Measurements from ENCODE around the gene RIPOR3.
"Not testable (repeated sequence)": the region's sequence is repeated elsewhere in the genome, so short reads cannot be mapped to it uniquely, and the experiment has no call there.

Gene RIPOR3

DNA sequence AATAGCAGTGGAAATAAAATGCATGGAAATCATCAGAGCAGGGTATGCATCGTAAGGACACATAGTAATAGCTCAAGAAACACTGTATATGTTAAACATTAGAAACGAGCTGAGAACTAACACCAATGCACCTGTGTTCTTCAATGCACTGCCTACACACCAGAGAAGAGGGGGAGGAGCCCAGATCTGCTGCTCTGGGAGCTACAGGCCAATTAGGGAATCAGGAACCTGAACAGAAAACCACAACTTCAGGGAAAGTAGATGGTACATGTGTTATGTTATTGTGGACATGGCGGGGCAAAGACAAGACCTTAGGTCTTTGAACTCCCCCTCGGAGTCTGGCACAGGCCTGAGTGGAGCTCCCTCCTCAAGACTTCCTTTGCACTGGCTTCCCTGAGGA, 39.7 kb downstream of the RIPOR3 start:
- no peak for DNase-seq

DNA sequence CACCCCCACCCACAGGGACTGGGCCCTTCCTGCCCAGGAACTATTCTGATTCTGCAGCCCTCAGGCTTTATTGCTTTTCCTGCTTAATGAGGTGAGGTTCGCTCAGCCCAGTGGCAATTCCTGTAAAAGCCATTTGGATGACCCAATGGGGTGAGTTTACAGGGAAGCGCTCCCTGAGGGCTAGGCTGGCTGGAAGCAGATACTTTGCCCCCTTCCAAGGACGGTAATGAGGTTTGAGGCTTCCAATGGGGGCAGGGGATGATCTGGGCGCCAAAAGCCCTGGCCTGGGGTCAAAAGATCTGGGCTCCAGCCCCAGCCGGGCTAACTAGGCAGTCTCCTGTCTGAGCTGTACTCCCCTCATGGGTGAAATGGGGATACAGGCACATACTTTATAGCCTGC, 41.8 kb downstream of the RIPOR3 start:
- DNase-seq, result no peak

DNA sequence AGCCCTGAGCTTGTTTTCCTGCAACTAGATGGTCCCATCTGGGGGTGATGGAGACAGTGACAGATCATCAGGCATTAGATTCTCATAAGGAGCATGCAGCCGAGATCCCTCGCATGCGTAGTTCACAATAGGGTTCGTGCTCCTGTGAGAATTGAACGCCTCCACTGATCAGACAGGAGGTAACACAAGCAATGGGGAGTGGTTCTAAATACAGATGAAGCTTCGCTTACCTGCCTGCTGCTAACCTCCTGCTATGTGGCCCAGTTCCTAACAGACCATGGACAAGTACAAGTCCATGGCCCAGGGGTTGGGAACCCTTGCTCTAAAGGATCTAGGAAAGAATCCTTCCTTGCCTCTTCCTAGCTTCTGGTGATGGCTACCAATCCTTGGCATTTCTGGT, 42.7 kb downstream of the RIPOR3 start:
- no peak for DNase-seq

DNA sequence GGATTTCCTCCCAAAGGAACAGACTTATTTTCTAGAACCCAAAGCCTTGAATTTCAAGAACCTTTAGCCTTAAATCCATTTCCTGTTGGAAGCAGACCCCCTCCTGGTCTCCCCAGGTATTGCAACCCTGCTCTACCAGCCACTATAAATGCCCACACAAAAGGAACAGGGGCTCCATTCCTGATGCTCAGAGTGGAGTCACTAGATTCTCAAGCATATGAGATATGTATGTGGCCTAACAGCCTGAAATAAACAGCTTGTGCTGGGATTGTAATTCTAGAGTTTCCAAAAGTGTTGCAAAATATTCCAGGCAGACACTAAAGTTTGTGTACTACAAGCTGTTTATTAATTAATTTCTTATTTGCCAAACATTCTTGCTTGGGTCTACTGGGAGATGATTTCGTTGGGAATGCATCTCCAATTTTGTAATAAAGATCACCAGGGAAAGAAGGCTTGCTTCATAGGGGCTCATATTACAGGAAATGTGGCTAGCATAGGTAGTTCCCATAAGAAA, 44.8 kb downstream of the RIPOR3 start:
- DNase-seq, result no peak

DNA sequence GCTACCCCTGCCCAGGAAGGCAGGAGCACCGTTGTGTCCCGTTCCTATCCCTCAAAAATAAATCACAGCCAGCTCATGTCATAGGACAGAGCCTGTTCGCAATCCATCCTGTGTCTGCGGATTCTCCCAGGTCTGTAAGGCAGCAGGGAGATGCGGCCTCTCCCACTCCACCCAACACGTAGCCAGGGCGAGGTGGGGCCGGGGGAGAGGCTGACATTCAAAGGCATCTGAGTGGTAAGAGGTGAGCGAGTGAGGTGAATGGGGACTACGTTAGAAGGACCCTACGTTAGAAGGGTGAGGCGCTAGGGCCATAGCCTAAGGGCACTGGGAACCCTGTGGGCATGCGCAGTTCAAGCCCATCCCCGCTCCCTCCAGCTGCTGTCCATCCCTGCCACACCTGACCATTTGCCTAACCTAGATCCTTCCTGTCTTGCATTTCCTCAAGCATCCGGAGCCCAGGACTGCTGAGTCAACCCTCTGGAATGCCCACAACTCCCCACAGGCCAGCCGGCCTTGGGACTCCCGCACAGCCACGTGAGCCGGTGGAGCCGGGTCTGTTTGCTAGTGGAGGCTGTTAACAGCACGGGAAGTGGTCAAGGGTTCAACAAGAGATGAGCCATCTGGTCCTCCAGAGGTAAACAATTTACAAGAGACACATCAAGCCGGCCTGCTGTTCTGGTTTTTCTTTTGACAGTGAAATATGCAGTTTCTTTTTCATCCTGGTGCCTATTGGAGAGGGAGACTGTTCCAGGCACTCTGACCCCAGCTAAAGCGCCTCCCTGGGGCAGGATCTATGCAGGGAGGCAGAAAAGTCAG, 45.9 kb downstream of the RIPOR3 start:
- no peak for DNase-seq

DNA sequence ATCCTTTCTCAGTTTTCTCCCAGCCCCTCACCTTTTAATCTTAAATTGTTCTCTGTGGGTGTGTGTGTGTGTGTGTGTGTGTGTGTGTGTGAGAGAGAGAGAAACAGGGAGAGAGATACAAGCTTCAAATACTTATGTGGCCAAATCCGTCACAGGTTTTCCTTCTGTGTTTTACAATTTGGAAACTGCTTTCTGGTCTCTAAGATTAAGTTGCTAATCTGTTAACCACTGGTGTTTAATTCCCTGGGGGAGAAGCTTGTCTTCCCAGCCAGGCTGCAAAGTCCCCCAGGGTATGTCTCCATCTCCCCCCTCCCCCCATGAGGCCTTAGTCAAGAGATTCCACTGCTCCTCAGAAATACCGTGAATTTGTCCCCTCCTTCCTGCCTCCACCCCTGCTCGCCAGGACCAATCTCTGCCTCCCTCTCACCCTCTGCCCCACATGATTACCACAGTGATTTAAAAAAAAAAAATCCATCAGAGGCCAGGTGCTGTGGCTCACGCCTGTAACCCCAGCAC, 49.0 kb downstream of the RIPOR3 start:
- DNase-seq, result no peak

DNA sequence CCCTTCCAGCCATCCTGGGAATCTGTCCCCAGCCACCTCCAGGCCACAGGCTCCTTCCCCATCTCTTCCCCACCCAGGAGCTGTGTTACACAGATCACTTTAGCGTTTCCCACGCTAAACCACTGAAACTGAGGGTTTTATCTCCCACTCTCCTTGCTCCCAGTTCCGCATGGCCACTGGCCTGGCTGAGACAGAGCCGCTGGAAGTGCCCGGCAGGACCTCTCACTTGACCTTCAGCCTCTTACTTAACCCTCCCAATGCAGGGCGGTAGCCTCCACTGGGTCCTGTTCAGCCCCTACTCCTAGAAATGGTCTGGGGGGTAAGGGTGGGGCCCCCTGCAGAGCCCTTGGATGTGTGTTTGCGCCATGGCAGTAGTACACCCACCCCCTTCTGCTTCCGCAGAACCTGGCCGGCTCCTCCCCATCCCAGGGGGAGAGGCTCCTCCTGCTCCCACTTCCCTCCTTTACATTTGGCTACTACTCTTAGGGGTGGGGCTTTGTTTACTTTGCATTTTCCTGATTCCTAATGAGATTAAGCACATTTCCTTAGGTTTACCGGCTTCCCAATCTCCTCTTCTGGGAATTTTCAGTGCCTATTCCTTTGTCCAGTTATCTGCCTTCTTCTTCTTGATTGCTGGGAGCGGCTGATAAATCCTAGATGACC, 49.6 kb downstream of the RIPOR3 start:
- not testable (repeated sequence) for DNase-seq

DNA sequence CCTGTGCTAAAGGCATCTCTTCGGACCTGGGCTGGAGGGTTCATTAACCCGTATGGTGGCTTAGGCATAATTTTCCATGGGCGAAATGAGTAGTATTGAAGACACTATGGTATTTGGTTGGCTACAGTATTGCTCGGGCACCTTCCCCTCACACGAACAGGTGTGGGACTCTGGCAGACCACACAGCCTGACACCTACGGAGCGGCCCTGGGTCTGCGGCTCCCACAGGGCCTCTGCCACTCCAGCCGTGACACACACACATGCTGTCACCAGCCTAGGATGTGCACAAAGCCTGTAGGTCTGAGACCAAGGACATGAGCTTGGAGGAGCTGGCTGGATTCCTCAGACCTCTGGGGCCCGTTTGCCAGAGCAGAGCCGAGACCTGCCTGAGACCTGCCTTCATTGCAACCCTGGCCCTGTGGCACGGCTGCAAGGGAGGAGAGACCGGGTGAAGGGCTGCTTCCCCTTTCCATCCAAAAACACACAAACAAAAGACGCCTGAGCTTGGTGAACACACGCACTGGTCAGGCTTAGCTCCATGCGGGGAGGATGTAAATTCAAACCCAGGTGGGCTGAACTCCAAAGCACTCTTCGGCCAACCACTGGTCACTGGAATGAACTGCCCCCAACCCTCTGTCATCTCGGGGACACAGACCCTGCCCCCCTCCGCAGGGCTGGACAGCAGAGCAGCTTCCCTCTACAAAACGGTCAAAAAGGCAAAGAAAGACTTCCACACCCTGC, 51.2 kb downstream of the RIPOR3 start:
- DNase-seq, result not testable (repeated sequence)

DNA sequence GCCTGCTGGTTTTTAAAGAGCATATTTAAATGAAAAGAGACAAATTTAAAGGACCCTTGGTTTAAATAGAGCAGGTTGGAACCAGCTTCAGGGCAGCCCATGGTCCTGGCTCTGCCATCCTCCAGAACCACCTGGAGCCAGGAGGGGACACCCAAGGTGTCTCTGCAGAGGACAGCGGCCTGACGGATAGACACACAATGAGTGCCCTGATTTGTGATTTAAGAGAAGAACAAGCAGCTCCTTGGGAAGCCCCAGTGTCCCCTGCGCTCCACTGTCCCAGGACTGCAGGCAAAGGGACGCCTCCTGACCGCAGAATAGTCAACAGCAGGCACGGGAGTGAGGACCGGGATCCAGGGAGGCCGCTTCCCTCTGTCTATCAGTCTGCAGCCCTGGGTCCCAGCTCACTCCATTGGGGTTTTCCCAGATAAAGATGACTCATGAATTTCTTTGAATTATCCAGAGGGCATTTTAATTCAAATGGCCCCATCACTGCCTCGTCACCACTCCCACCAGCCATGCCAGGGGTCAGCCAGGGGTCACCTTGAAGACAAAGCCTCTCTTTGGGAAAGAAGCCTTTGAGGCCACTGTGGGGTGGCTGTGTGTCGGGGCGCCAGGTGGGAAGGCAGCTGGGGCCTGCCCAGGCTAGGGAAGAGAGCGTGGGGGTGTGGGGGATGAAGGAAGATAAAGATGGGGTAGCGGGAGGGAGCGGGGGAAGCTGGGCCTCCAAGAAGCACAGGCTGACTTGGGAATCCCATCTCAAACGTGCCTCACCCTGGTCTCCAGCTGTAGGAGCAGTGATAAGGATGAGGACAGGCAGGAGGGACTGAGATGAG, 53.1 kb downstream of the RIPOR3 start:
- not testable (repeated sequence) for DNase-seq

DNA sequence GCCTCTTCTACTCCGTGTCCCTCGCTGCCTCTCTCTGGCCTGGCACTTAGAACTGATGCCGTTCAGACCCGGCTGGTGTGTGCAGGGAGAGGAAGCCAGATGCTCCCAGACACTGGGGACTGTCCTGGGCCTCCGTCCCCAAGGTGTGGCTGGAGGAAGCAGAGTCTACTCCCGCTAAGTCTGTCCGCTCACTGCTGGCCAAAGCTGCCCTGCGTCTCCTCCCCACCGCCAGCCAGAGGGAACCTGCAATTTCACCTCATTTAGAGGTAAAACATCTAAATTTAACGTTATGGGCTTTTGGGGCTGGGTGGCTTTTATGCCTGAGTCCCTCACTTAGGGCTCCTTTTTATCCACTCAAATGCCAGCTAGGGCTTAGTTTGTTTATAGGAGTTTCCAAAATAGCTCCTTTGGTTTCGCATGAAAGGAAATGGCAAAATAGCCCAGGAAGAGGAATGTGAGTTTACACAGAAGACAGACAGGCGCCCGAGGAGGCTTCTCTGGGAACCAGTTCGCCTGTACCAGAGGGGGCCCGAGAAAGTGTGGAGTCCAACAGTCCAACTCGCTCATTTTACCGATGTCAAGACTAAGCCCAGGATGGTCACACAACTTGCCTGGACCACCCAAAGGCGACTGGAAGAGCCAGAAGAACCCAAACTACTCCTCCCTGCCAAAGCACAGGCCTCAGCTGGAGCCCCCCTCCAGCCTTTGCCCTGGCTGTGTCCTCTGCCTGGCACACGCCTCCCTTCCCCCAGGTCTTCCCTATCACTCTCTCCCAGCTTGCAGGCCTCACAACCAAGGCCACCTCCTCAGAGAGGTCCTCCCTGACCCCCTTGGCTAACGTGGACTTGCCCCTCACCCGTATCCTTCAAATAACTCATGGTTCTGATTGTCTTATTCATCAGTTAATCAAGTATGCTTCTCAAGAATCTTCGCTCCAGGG, 54.5 kb downstream of the RIPOR3 start:
- no peak for DNase-seq

DNA sequence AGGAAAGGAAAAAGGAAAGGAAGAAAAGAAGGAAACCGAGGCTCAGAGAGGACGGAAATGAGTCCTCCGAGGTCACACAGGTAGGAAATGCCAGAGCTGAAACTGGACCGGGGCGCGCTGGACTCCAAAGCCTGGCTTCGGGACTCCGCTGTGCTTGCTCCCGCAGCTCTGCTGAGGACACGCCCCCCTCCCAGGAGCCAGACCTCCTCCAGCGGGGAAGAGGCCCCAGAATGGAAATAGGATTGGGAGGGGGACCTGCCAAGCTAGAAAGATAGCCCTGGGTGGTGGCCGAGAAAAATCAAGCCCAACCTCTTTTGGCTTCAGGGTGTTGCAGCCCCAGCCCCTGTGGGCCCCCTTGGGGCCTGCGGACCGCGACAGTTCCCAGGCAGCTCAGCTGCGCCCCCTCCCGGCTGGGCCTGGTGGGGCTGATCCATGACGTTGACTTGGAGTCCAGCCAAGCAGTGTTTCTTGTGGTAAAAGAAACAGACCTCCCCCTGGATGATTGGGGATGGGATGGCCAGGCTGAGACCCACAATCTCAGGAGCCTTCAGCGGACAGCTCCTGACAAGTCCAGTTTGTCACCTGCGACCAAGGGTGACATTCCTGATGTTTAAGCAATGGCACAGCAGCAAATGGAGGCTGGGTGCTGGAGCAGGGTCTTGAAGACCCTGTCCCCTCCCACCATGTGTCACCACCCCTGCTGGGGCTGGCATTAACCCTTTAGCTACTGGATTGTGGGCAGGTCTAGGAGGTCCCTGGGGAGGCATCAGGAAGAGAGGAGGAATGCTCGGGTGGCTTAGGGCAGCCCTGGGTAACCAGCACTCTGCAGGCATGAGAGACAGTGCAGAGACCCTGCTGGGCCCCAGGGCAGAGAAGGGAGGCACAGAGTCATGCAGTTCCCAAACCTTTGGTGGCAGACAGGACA, 55.4 kb downstream of the RIPOR3 start:
- peak; percentile 90 for DNase-seq

DNA sequence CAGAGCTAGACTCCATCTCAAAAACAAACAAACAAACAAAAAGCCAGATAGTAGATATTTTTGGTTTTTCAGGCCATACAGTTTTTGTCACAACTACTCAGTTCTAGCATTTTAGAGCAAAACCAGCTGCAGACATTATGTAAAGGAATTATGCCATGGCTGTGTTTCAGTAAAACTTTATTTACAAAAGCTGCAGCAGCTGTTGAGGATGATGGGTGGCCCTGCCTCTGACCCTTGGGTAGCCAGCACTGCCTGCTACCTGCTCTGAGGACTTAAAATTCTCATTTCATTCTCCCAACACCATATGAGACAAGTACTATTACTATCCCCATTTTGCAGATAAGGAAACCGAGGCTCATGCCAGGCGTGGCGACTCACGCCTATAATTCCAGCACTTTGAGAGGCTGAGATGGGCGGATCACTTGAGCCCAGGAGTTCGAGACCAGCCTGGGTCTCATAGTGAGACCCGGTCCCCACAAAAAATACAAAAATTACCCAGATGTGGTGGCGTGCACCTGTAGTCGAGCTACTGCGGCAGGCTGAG, 56.3 kb downstream of the RIPOR3 start:
- DNase-seq, result no peak

DNA sequence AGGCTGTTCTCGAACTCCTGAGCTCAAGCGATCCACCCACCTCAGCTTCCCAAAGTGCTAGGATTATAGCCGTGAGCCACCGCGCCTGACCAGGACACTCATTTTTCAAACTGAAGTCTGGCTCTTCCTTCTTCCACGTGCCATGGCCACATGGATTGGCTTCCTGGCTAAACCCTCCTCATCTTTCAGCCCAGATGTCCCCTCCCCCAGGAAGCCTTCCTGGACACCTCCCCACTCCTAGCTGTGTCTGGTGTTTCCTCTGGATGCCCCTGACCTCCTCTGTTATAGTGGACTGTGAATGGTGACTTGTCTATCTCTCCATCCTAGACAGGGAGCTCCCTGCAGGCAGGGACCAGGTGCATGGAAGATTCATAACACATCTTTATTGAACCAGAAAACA, 57.2 kb downstream of the RIPOR3 start:
- DNase-seq, result no peak

DNA sequence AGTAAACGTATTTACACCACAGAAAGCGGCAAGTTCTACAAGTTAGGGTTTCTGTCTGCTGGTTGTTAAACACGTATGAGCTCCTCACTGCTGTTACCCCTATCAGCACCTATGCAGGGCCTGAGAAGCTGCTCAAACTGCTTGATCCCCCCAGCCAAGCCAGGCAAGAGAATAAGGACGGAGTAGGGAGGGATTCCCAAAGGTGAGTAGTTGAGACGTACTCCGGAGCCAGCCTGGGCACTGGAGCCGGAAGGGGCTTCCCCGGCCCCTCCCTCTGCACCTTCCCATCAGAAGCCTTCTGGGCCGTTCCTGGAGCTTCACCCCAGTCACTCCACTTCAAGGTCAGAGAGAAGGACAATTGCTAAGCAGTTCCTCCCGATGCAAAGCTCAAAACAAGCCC, 58.0 kb downstream of the RIPOR3 start:
- no peak for DNase-seq

DNA sequence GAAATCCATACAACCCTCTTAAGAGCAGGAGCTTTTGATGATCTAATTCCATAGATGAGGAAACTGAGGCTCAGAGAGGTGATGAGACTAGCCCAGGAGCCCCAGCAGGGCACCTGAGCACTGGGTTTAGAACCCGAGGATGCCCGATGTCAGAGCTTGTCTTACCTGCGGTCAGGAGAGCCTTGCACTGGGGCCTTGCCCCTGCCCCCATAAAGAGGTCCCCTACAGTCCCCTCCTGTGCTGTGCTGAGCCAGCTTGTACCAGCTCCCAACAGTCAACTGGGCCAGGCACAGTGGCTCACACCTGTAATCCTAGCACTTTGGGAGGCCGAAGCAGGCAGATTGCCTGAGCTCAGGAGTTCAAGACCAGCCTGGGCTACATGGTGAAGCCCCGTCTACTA, 58.6 kb downstream of the RIPOR3 start:
- no peak for DNase-seq

DNA sequence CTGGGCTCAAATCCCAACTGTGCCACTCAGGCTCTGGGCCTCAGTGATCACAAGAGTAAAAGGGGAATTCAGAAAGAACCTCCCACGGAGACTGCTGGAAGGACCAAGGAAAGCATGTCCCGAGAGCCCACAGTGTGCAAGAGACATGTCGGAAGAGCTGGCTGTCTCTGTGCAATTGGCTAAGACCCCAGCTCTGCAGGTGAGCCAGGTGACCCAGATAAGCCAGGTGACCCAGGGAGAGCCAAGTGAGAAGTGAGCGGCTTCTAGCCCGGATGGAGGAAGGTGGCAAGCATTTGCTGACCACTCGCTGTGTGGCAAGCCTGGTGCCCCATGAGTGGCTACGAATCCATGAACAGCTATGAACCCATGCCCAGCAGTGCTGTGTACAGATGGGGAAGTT, 59.1 kb downstream of the RIPOR3 start:
- DNase-seq, result no peak

DNA sequence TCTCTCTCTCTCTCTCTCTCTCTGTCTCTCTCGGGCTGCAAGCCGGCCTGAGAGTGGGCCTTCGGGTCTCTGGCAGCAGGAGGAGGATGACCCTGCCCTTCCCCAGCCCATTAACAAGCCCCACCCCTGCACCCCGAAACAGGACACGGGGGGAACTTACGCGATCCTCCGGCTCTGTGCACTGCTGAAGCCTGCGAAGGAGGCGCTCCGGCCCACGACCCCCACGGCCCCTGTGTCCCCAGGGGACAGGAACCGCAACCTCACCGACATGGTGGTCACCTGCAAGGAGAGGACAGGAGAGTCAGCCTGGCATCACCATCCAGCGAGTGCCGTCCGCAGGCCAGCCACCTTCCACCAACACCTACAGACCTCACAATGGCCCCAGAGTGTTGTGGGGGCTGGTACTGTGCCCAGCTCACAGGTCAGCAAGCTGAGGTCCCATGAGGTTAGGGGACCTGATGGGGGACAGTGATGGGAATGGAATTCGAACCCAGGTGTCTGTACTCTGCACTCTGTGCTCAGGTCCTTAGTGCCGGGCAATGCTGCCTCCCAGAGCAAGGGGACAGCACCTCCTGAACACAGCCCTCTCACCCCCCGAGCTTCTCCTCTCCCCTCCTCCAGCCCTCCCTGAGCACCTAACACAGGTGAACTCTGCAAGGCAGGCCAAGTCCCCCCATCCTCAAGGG, 60.6 kb downstream of the RIPOR3 start:
- no peak for DNase-seq

DNA sequence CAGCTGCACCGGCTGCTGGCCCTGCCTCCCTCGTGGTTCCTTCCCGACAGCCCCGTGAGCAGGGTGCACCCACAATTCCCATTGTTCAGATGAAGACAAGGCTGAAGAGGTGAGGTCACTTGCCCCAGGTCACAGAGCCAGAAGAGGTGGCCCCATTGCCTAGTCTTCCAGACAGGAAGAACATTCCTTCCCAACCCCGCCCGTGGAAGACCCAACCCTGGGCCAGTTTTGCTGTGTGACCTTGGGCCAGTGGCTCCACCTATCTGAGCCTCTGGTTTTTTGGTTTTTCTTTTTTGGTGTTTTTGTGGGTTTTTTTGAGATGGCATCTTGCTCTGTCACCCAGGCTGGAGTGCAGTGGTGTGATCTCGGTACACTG, 61.7 kb downstream of the RIPOR3 start:
- no peak for DNase-seq

Data from OCI-M1 (cell line).